GM12872 (cell line): ENCODE data around the gene ASB3.

Experiments
- TF ChIP-seq, protein P1 (sequence below): IDR thresholded peaks from 3 replicates; pipeline ENCODE4 v1.5.1; 2011; ENCODE audit warnings: low read depth, mild to moderate bottlenecking, low read length, moderate library complexity; ENCODE audit not compliant: insufficient read depth

The ASB3 gene

DNA sequence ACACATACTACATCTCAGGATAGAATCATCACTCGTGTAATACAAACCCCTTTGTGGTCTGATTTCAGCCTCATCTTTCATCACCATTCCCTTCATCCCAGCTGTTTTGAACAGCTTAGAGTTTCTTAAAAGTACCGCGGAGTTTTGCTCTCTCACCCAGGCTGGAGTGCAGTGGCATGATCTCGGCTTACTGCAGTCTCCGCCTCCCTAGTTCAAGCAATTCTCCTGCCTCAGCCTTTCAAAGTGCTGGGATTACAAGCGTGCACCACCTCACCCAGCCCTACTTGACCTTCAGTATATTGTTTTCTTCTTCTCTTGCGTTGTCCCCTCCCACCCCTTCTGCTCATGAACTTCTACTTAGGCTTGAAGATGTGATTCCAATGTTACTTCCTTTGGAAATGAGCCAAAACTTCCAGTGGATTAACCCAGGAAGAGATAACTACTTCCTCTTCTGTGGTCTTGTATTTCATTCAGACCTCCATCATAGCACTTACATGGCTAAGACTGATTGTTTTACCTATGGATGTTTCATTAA lies 15.9 kb upstream of the ASB3 start:
- TF ChIP-seq, protein P1, sequence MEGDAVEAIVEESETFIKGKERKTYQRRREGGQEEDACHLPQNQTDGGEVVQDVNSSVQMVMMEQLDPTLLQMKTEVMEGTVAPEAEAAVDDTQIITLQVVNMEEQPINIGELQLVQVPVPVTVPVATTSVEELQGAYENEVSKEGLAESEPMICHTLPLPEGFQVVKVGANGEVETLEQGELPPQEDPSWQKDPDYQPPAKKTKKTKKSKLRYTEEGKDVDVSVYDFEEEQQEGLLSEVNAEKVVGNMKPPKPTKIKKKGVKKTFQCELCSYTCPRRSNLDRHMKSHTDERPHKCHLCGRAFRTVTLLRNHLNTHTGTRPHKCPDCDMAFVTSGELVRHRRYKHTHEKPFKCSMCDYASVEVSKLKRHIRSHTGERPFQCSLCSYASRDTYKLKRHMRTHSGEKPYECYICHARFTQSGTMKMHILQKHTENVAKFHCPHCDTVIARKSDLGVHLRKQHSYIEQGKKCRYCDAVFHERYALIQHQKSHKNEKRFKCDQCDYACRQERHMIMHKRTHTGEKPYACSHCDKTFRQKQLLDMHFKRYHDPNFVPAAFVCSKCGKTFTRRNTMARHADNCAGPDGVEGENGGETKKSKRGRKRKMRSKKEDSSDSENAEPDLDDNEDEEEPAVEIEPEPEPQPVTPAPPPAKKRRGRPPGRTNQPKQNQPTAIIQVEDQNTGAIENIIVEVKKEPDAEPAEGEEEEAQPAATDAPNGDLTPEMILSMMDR = no peak

DNA sequence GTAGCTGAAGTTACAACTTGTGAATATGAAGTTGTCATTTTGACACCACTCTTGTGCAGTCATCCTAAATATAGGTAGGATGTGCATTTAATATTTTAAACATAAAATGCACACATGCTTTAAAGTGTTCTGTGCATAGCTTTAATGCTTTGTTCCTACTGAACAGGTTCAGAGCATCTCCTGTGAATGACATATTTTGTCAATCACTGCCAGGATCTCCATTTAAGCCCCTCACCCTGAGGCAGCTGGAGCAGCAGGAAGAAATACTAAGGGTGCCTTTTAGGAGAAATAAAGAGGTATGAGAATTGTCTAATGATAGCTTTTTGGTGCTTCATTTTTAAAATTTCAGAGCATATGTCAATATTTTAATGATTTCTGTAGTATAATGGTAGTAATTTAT lies 14.8 kb upstream of the ASB3 start:
- TF ChIP-seq, protein P1 = no peak

DNA sequence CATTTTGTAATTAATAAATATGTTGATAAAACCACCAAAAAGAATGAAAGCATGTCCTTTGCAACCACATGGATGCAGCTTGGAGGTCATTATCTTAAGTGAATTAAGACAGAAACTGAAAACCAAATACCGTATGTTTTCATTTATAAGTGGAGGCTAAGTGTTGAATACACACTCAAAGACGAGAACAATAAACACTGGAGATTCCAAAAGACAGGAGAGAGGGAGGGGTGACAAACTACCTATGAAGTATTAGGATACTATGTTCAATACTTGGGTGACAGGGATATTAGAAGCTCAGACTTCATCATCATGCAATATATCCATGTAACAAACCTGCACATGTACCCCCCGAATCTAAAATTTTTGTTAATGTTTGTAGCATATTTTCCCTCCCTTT lies 7.1 kb upstream of the ASB3 start:
- TF ChIP-seq, protein P1 = no peak

DNA sequence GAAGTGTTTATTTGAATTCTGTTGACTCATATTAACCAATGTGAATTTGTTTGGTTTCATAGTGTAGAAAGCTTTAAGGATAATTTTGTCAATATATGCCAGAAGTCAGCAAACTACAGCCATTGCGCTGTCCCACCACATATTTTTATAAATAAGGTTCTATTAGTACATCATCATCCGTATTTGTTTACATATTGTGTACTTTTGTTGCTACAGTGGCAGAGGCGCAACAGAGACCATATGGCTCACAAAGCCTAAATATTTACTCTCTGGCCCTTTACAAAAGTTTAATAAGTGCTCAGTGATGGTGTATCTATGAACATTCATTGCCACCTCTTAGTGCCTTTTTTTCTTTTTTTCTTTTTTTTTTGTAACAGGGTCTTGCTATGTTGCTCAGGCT lies 6.5 kb upstream of the ASB3 start:
- TF ChIP-seq, protein P1 = no peak

DNA sequence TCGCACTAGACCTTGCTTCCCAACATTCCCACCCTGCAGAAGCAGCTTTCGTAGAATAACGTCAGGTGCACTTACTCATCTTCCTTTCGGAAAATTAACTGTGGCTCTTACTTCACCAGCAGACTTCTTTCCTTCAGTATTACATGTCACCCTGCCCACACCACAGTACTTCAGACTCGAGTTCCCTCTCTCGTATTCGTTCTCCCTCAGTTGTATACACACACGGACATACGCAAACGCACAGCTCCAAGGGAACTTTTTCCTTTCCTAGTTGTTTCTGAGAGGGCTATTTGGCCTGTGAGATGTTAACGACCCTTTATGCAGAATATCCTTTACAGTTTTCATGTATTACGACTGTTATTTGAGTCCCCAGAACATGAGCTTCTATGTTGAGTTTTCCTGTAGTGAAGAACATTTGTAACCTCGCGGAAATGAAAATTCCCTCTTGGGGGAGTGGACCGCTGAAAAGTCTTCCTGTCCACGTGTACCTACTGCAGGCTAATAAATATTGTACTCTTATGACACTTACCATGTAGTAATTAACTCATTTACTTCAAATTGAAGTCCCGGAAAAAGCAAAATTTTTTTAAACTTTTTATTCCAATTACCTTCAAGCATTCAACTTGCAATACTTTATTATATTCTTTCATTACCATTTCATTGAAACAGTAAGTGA lies 999 bp upstream of the ASB3 start:
- TF ChIP-seq, protein P1 = no peak

DNA sequence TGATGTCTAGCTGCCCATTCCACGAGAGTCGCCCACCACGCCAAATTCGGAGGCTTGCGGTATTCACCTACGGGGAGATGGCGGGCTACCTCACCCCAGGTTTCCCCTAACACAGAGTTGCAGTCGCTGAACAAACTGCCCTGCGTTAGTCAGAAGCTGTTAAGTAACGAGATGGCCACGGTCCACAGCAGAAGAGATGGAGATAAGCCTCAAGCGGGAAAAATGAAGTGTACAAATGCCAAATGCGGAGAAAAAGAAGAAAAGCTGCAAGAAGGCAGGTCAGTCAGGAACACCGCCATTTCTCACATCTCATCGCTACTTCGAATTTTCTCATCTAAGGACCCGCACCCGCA lies 425 bp downstream of the ASB3 start:
- TF ChIP-seq, protein P1 = no peak

DNA sequence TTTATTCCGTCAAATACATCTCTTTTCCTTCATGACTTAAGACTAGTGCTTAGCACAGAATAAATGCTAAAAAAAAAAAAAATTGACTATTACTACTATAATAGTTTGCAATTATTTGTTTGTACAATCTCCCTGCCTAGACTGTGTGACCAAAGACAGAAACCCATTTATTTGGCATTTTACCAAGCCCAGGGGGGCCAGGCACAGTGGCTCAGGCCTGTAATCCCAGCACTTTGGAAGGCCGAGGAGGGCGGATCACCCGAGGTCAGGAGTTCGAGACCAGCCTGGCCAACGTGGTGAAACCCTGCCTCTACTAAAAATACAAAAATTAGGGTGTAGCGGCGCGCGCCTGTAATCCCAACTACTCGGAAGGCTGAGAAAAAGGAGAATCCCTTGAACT lies 1.4 kb downstream of the ASB3 start:
- TF ChIP-seq, protein P1 = no peak
